Kidney epithelial cell (primary cell): ENCODE data around the gene IFT27. TPM values are rescaled to one million over a fixed set of nuclear protein-coding genes. Genes with fewer than 3 reads are reported as not detected.
"Not testable (repeated sequence)": the region's sequence is repeated elsewhere in the genome, so short reads cannot be mapped to it uniquely, and the experiment has no call there.

ENCODE experiments used
- DNase-seq: peaks from one replicate; pipeline ENCODE4 v3.0.0-alpha.2; 2010; ENCODE audit warnings: low read depth
- H3K27me3 ChIP-seq: 2 replicates; pipeline ENCODE4 v1.6.0; 2011; ENCODE audit warnings: low read length; ENCODE audit not compliant: control insufficient read depth, insufficient read depth
- H3K36me3 ChIP-seq: 2 replicates; pipeline ENCODE4 v1.5.1; 2011; ENCODE audit warnings: low read length; ENCODE audit not compliant: control insufficient read depth, insufficient read depth
- H3K4me3 ChIP-seq: 2 replicates; pipeline ENCODE4 v1.5.1; 2011; ENCODE audit warnings: low read depth, mild to moderate bottlenecking, control low read depth, low read length
- total RNA-seq: library from RNA; depleted of rRNA; stranded (reverse); fragments of >200 nt; gene quantifications from 2 replicates; pipeline ENCODE4 v1.2.3, GENCODE V29; 2015
- TF ChIP-seq, protein P1 (sequence below): IDR thresholded peaks from 2 replicates; pipeline ENCODE4 v1.5.1; 2011; ENCODE audit warnings: mild to moderate bottlenecking, moderate library complexity, low read length, control low read depth, inconsistent platforms; ENCODE audit not compliant: insufficient read depth, poor library complexity, severe bottlenecking

IFT27 gene
- total RNA-seq, 1 donor from 2014 or later, result 26.5 TPM

- TF ChIP-seq, protein P1, sequence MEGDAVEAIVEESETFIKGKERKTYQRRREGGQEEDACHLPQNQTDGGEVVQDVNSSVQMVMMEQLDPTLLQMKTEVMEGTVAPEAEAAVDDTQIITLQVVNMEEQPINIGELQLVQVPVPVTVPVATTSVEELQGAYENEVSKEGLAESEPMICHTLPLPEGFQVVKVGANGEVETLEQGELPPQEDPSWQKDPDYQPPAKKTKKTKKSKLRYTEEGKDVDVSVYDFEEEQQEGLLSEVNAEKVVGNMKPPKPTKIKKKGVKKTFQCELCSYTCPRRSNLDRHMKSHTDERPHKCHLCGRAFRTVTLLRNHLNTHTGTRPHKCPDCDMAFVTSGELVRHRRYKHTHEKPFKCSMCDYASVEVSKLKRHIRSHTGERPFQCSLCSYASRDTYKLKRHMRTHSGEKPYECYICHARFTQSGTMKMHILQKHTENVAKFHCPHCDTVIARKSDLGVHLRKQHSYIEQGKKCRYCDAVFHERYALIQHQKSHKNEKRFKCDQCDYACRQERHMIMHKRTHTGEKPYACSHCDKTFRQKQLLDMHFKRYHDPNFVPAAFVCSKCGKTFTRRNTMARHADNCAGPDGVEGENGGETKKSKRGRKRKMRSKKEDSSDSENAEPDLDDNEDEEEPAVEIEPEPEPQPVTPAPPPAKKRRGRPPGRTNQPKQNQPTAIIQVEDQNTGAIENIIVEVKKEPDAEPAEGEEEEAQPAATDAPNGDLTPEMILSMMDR, result no peak
- no peaks in the 10 kb centered on the region for H3K36me3 ChIP-seq
- DNase-seq, result no peak
- H3K4me3 ChIP-seq, result no peak overlapping the region
- H3K27me3 ChIP-seq, result peaks cover 5% of the 10 kb centered on the region
These were observed 20.6 kb downstream of the IFT27 start for GRCh38 chr22:36755316-36755715.

DNA sequence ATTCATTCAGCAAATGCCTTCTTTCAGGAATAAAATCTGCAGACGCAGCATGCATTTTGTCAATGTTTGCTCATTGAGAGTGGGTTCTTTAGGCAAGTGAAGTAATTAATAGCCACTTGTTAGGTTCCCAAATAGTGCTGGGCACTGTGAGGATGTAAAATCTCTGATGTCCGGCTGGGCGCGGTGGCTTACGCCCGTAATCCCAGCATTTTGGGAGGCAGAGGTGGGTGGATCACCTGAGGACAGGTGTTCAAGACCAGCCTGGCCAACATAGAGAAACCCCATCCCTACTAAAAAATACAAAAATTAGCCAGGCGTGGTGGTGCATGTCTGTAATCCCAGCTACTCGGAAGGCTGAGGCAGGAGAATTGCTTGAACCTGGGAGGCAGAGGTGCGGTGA is 21.0 kb downstream of the IFT27 start:
- not testable (repeated sequence) for H3K36me3 ChIP-seq, H3K27me3 ChIP-seq, DNase-seq, H3K4me3 ChIP-seq

DNA sequence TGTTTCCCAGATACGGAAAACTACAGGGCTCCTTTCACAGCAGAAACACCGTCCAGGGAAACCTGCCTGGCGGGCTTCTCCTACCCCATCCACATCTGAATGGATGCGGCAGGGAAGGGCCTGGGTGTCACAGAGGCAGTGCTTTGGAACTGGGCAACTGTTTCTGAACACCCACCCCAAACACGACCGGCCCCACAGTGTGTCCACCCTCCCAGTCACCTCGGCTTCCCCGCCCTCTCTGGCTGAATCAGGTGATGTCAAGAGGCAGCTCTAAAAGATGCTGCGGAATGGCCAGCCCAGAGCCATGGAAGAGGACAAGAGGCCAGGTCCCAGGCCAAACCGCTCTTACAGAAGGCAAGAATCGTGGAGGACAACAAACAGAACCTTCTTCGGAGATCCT is 22.0 kb downstream of the IFT27 start:
- no peak for DNase-seq
- H3K27me3 ChIP-seq, result peaks cover 5% of the 10 kb centered on the region
- TF ChIP-seq, protein P1, result no peak
- no peak overlapping the region for H3K4me3 ChIP-seq
- no peaks in the 10 kb centered on the region for H3K36me3 ChIP-seq

- TF ChIP-seq, protein P1, result no peak
- Histone ChIP-seq H3K36me3 (no peaks in the 10 kb centered on the region), H3K27me3 (peaks cover 5% of the 10 kb centered on the region), H3K4me3 (no peak overlapping the region)
- DNase-seq, result no peak
These were observed 22.7 kb downstream of the IFT27 start for GRCh38 chr22:36753120-36753802.

GRCh38 chr22:36746375-36746970 is 29.4 kb downstream of the IFT27 start:
- peaks cover 13% of the 10 kb centered on the region for H3K27me3 ChIP-seq
- no peak for DNase-seq
- TF ChIP-seq, protein P1, result no peak
- no peaks in the 10 kb centered on the region for H3K36me3 ChIP-seq
- no peak overlapping the region for H3K4me3 ChIP-seq

GRCh38 chr22:36745301-36745995 is 30.5 kb downstream of the IFT27 start:
- TF ChIP-seq, protein P1, result no peak
- no peaks in the 10 kb centered on the region for H3K36me3 ChIP-seq
- peaks cover 15% of the 10 kb centered on the region for H3K27me3 ChIP-seq
- no peak overlapping the region for H3K4me3 ChIP-seq
- DNase-seq, result no peak
